A549 (cell line): Measurements from ENCODE around the gene TMPRSS6. TPM values are rescaled to one million over a fixed set of nuclear protein-coding genes. Genes with fewer than 3 reads are reported as not detected.

Source experiments
- ATAC-seq, 2 experiments: fragments of 200-7000 bp in 1 of 2; fragments of >200 bp in 1 of 2; cut with Nextera tagmentation in 1 of 2; cut with Tn5 transposase in 1 of 2; 3 replicates each; pipeline versions ENCODE4 v1.8.0 to v1.9.1; 2018 to 2020; ENCODE audit warnings: mild to moderate bottlenecking in 1 of 2, moderate library complexity in 1 of 2
- CTCF ChIA-PET: fragments of 300-600 bp; sonication (Branson Sonifier 250); formaldehyde crosslinking; extraction: SDS; loops from one replicate; lab custom pipeline; 2021; ENCODE audit warnings: antibody characterized with exemption, inconsistent platforms; lab: Yijun Ruan, JAX
- POLR2A ChIA-PET: fragments of 350-600 bp; formaldehyde crosslinking; extraction: SDS; loops from one replicate; lab custom pipeline; 2021; ENCODE audit warnings: antibody characterized with exemption, inconsistent platforms; lab: Yijun Ruan, JAX
- DNase-seq, 2 experiments: peaks; one replicate each; pipeline versions ENCODE4 v3.0.0 to v3.0.0-alpha.2; 2011 to 2016; ENCODE audit warnings: low read depth in 1 of 2, low spot score in 1 of 2
- FAIRE-seq: peaks from 2 replicates; lab custom pipeline; 2011; peaks lifted over from hg19 to GRCh38; lab: Jason Lieb, UNC
- H3K27ac ChIP-seq, 2 experiments: fragments of >200 bp; sonication (Bioruptor Twin); formaldehyde crosslinking; 3 replicates each; pipeline ENCODE4 v1.5.1; 2016 to 2017
- H3K4me1 ChIP-seq: fragments of >200 bp; sonication (Bioruptor Twin); formaldehyde crosslinking; 3 replicates; pipeline ENCODE4 v1.6.1; 2016
- H3K4me2 ChIP-seq: fragments of >200 bp; sonication (Bioruptor Twin); formaldehyde crosslinking; 3 replicates; pipeline ENCODE4 v1.6.1; 2016
- H3K4me3 ChIP-seq: fragments of >200 bp; sonication (Bioruptor Twin); formaldehyde crosslinking; 3 replicates; pipeline ENCODE4 v1.5.1; 2016
- H3K9me3 ChIP-seq: fragments of >200 bp; sonication (Bioruptor Twin); formaldehyde crosslinking; 3 replicates; pipeline ENCODE4 v1.6.1; 2016
- BCL3 ChIP-seq: fragments of >200 bp; sonication (Bioruptor Twin); formaldehyde crosslinking; IDR thresholded peaks from 3 replicates; pipeline ENCODE4 v1.6.1; 2016
- BHLHE40 ChIP-seq: IDR thresholded peaks from 2 replicates; pipeline ENCODE4 v1.6.1; 2012; ENCODE audit warnings: low read depth, low read length, inconsistent platforms
- CEBPB ChIP-seq, 2 experiments: fragments of >200 bp in 1 of 2; sonication (Bioruptor Twin) in 1 of 2; formaldehyde crosslinking in 1 of 2; IDR thresholded peaks; 2 replicates each; pipeline ENCODE4 v1.6.1; 2012 to 2016
- CHD4 ChIP-seq: fragments of 200-600 bp; sonication (generic); IDR thresholded peaks from 2 replicates; pipeline ENCODE4 v1.6.1; 2016; ENCODE audit warnings: antibody characterized with exemption, mild to moderate bottlenecking, borderline replicate concordance
- JUNB ChIP-seq: fragments of >200 bp; sonication (Bioruptor Twin); formaldehyde crosslinking; IDR thresholded peaks from 2 replicates; pipeline ENCODE4 v1.6.1; 2016
- MAFK ChIP-seq: fragments of 450-650 bp; IDR thresholded peaks from 2 replicates; pipeline ENCODE4 v1.6.1; 2014; ENCODE audit not compliant: partially characterized antibody
- NPAS2 ChIP-seq: fragments of 250-450 bp; sonication (Bioruptor Pico); IDR thresholded peaks from 2 replicates; pipeline ENCODE4 v1.8.0; 2022; ENCODE audit warnings: mild to moderate bottlenecking, moderate library complexity, borderline replicate concordance
- NR3C1 ChIP-seq: fragments of >200 bp; sonication (Bioruptor Twin); formaldehyde crosslinking; IDR thresholded peaks from 3 replicates; pipeline ENCODE4 v1.6.1; 2017
- RFX5 ChIP-seq: fragments of 450-650 bp; IDR thresholded peaks from 2 replicates; pipeline ENCODE4 v1.7.1; 2014; ENCODE audit warnings: antibody characterized with exemption, mild to moderate bottlenecking, moderate library complexity
- RNF2 ChIP-seq: fragments of 200-600 bp; sonication (generic); IDR thresholded peaks from 2 replicates; pipeline ENCODE4 v1.6.1; 2016; ENCODE audit warnings: low read depth, mild to moderate bottlenecking, antibody characterized with exemption, moderate library complexity, borderline replicate concordance
- TFCP2L1 ChIP-seq: fragments of 250-450 bp; sonication (Bioruptor Pico); IDR thresholded peaks from 2 replicates; pipeline ENCODE4 v1.5.0; 2021; ENCODE audit warnings: mild to moderate bottlenecking
- ZC3H11A ChIP-seq: fragments of 450-650 bp; IDR thresholded peaks from 2 replicates; pipeline ENCODE4 v1.6.1; 2014; ENCODE audit warnings: antibody characterized with exemption, mild to moderate bottlenecking
- WGBS: methylation state at CpG from one replicate; pipeline ENCODE4 v1.1.6; 2017; ENCODE audit errors: missing lambda C conversion rate; 5-methylcytosine and 5-hydroxymethylcytosine counted together
- polyA plus RNA-seq, 4 experiments: library from polyadenylated mRNA; depleted of rRNA in 3 of 4; stranded (reverse); fragments of >200 nt; fragmentation: RNase III in 1 of 4; extraction: RNeasy Plus Mini Kit Qiagen cat#74134 plus additional on column Dnase treatment in 1 of 4; gene quantifications; 2 replicates in 3 of 4; 3 replicates in 1 of 4; pipeline ENCODE4 v1.2.3, GENCODE V29; 2011 to 2017
- TF ChIP-seq, protein P1 (sequence below): fragments of 200-600 bp; sonication (generic); IDR thresholded peaks from 2 replicates; pipeline ENCODE4 v1.6.1; 2016; ENCODE audit warnings: antibody characterized with exemption, mild to moderate bottlenecking, moderate library complexity

The TMPRSS6 gene
- polyA plus RNA-seq, 2 of the 4 experiments (the other 2 are of a cell fraction): not detected

GRCh38 chr22:37016134-37016910 lies 93.2 kb downstream of the TMPRSS6 start:
- FAIRE-seq: no peak
- ATAC-seq: no peak
- CTCF ChIA-PET: interaction anchor here (0.5 to 9.0 kb wide), 5 partner anchors 15 to 1639 kb away, joined by 3 to 77 read pairs (median 7); no protein-coding TSS in a partner anchor
- WGBS: 84% methylated on average over 5 of the region's 14 CpGs
- Histone ChIP-seq H3K9me3 (no peaks in the 10 kb centered on the region), H3K4me2 (no peak overlapping the region), H3K27ac (no peak overlapping the region), H3K4me1 (peaks cover 34% of the 10 kb centered on the region), H3K4me3 (no peak overlapping the region)
- DNase-seq: no peak
- POLR2A ChIA-PET: interaction anchor here (0.7 kb wide), 1 partner anchor 1992 kb away, joined by 6 read pairs; no protein-coding TSS in a partner anchor
- TF ChIP-seq BHLHE40 (no peak), RNF2 (no peak), ZC3H11A (no peak), NPAS2 (CRISPR knock-in tag) (no peak), TFCP2L1 (CRISPR knock-in tag) (no peak), CEBPB (IDR thresholded peaks at IDR 0.05) (no peak), BCL3 (no peak), CHD4 (no peak), MAFK (no peak), RFX5 (no peak), NR3C1 (no peak)

DNA sequence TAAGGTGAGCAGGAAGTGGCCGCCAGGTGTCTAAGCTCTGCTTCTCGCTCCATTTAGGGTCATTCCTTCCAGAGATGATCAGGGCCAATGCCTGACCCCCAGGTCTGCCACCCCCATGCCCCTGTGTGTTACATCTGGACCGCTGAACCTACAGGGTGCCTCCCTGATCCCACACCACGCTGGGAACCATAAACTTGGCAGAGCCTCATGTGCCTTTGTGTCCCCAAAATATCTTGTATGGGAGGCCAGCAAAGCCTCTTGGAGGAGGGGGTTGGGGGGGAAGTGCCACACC lies 94.0 kb downstream of the TMPRSS6 start:
- no peak overlapping the region for H3K4me3 ChIP-seq
- POLR2A ChIA-PET: interaction anchor here (0.7 kb wide), 1 partner anchor 1992 kb away, joined by 6 read pairs; no protein-coding TSS in a partner anchor

More for the DNA sequence above, 94.0 kb downstream of the TMPRSS6 start:
- no peaks in the 10 kb centered on the region for H3K9me3 ChIP-seq
- 80% methylated on average over 4 of the region's 4 CpGs for WGBS
- H3K27ac ChIP-seq: 0 out of 6 replicates have a peak overlapping the region, but pooled peaks of 1 of the 2 experiments have one; percentile 32
- ATAC-seq (no peak), FAIRE-seq (no peak), DNase-seq (no peak)
- TF ChIP-seq JUNB (no peak), CHD4 (no peak), NPAS2 (CRISPR knock-in tag) (no peak)
- TF ChIP-seq, protein P1, sequence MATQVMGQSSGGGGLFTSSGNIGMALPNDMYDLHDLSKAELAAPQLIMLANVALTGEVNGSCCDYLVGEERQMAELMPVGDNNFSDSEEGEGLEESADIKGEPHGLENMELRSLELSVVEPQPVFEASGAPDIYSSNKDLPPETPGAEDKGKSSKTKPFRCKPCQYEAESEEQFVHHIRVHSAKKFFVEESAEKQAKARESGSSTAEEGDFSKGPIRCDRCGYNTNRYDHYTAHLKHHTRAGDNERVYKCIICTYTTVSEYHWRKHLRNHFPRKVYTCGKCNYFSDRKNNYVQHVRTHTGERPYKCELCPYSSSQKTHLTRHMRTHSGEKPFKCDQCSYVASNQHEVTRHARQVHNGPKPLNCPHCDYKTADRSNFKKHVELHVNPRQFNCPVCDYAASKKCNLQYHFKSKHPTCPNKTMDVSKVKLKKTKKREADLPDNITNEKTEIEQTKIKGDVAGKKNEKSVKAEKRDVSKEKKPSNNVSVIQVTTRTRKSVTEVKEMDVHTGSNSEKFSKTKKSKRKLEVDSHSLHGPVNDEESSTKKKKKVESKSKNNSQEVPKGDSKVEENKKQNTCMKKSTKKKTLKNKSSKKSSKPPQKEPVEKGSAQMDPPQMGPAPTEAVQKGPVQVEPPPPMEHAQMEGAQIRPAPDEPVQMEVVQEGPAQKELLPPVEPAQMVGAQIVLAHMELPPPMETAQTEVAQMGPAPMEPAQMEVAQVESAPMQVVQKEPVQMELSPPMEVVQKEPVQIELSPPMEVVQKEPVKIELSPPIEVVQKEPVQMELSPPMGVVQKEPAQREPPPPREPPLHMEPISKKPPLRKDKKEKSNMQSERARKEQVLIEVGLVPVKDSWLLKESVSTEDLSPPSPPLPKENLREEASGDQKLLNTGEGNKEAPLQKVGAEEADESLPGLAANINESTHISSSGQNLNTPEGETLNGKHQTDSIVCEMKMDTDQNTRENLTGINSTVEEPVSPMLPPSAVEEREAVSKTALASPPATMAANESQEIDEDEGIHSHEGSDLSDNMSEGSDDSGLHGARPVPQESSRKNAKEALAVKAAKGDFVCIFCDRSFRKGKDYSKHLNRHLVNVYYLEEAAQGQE: no peak
- CTCF ChIA-PET: interaction anchor here (2.4 to 9.0 kb wide), 2 partner anchors 15 to 29 kb away, joined by 7 to 77 read pairs; no protein-coding TSS in a partner anchor
- no peak overlapping the region for H3K4me2 ChIP-seq
- peaks cover 28% of the 10 kb centered on the region for H3K4me1 ChIP-seq

Other genes starting within 250 kb of the TMPRSS6 start
- gene NCF4, start 248.7 kb downstream of the TMPRSS6 start, polyA plus RNA-seq (2011; rRNA removed): not detected in 2 replicates
- gene NCF4, start 248.7 kb downstream of the TMPRSS6 start, polyA plus RNA-seq (2017; fragmentation: RNase III; extraction: RNeasy Plus Mini Kit Qiagen cat#74134 plus additional on column Dnase treatment): not detected in 3 replicates
- gene CSF2RB, start 196.1 kb downstream of the TMPRSS6 start, polyA plus RNA-seq (2011; rRNA removed): not detected in 2 replicates
- not detected in 3 replicates for gene CSF2RB, start 196.1 kb downstream of the TMPRSS6 start, polyA plus RNA-seq (2017; fragmentation: RNase III; extraction: RNeasy Plus Mini Kit Qiagen cat#74134 plus additional on column Dnase treatment)
- gene TST, start 90.3 kb downstream of the TMPRSS6 start, polyA plus RNA-seq (2011; rRNA removed): 43.2 and 49.4 TPM in 2 replicates
- gene TST, start 90.3 kb downstream of the TMPRSS6 start, polyA plus RNA-seq (2017; fragmentation: RNase III; extraction: RNeasy Plus Mini Kit Qiagen cat#74134 plus additional on column Dnase treatment): 36.4 to 50.1 TPM (median 49.4 TPM) in 3 replicates
- 40.6 and 44.2 TPM in 2 replicates for gene MPST, start 90.0 kb downstream of the TMPRSS6 start, polyA plus RNA-seq (2011; rRNA removed)
- 55.4 to 63.3 TPM (median 61.8 TPM) in 3 replicates for gene MPST, start 90.0 kb downstream of the TMPRSS6 start, polyA plus RNA-seq (2017; fragmentation: RNase III; extraction: RNeasy Plus Mini Kit Qiagen cat#74134 plus additional on column Dnase treatment)
- gene KCTD17, start 58.0 kb downstream of the TMPRSS6 start, polyA plus RNA-seq (2011; rRNA removed): 17.7 and 18.7 TPM in 2 replicates
- 29.5 to 37.1 TPM (median 35.5 TPM) in 3 replicates for gene KCTD17, start 58.0 kb downstream of the TMPRSS6 start, polyA plus RNA-seq (2017; fragmentation: RNase III; extraction: RNeasy Plus Mini Kit Qiagen cat#74134 plus additional on column Dnase treatment)
- 0.05 and 0.14 TPM in 2 replicates for gene IL2RB, start 40.2 kb upstream of the TMPRSS6 start, polyA plus RNA-seq (2011; rRNA removed)
- 0.04 to 0.17 TPM (median 0.05 TPM) in 3 replicates for gene IL2RB, start 40.2 kb upstream of the TMPRSS6 start, polyA plus RNA-seq (2017; fragmentation: RNase III; extraction: RNeasy Plus Mini Kit Qiagen cat#74134 plus additional on column Dnase treatment)
- 18.6 and 24.7 TPM in 2 replicates for gene C1QTNF6, start 78.5 kb upstream of the TMPRSS6 start, polyA plus RNA-seq (2011; rRNA removed)
- gene C1QTNF6, start 78.5 kb upstream of the TMPRSS6 start, polyA plus RNA-seq (2017; fragmentation: RNase III; extraction: RNeasy Plus Mini Kit Qiagen cat#74134 plus additional on column Dnase treatment): 17.6 to 26.7 TPM (median 24.5 TPM) in 3 replicates
- gene SSTR3, start 102.8 kb upstream of the TMPRSS6 start, polyA plus RNA-seq (2011; rRNA removed): not detected in 2 replicates
- gene SSTR3, start 102.8 kb upstream of the TMPRSS6 start, polyA plus RNA-seq (2017; fragmentation: RNase III; extraction: RNeasy Plus Mini Kit Qiagen cat#74134 plus additional on column Dnase treatment): not detected in 3 replicates
- 0.12 TPM in 1 of 2 replicates, not detected in the other for gene RAC2, start 134.6 kb upstream of the TMPRSS6 start, polyA plus RNA-seq (2011; rRNA removed)
- 0.05 to 0.07 TPM (median 0.05 TPM) in 3 replicates for gene RAC2, start 134.6 kb upstream of the TMPRSS6 start, polyA plus RNA-seq (2017; fragmentation: RNase III; extraction: RNeasy Plus Mini Kit Qiagen cat#74134 plus additional on column Dnase treatment)
- 0.03 and 0.05 TPM in 2 replicates for gene CYTH4, start 172.8 kb upstream of the TMPRSS6 start, polyA plus RNA-seq (2011; rRNA removed)
- gene CYTH4, start 172.8 kb upstream of the TMPRSS6 start, polyA plus RNA-seq (2017; fragmentation: RNase III; extraction: RNeasy Plus Mini Kit Qiagen cat#74134 plus additional on column Dnase treatment): 0.10 to 0.24 TPM (median 0.15 TPM) in 3 replicates